NCI-H1092 (cell line): ENCODE data around the gene MYH1.

Experiments
- DNase-seq: peaks from one replicate; lab custom pipeline; 2025; lab: John Stamatoyannopoulos, UW

Gene MYH1

DNA sequence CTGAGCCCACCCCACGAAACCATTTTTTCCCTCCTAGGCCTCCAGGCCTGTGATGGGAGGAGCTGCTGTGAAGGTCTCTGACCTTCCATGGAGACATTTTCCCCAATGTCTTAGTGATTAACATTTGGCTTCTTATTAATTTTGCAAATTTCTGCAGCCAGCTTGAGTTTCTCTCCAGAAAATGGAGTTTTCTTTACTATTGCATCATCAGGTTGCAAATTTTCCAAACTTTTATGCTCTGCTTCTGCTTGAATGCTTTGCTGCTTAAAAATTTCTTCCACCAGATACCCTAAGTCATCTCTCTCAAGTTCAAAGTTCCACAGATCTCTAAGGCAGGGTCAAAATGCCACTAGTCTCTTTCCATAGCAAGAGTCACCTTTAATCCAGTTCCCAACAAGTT is 36.1 kb downstream of the MYH1 start:
- no peak for DNase-seq

DNA sequence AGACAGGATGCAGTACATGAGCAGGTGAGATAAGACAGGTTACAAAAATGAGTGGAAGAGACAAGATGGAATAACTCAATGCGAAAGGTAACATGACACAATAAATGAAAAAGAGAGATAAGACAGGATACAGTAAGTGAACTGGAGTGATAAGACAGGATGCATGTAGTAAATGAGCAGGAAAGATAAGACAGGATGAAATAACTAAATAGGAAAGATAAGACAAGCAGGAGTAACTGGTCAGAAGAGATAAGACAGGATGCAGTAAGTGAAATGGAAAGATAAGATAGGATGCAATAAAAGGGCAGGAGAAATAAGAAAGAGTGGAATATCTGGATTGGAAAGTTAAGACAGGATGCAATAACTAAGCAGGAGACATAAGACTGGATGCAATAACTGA is 40.6 kb downstream of the MYH1 start:
- no peak for DNase-seq

DNA sequence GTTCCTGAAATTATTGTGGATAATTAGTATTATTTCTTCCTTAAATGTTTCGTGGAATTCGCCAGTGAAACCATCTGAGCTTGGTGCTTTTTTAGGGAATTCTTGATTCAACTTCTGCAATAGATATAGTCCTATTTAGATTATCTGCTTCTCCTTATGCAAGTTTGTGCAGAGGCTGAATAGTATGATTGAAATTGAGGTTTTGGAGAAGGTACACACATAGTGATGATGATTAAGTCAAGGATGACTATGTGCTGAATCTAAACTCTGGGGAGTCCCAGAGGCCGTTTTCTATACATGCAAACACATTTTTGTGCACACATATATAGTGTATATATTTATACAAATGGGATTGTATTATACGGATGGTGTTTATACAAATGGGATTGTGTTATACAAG is 43.8 kb downstream of the MYH1 start:
- DNase-seq: no peak

DNA sequence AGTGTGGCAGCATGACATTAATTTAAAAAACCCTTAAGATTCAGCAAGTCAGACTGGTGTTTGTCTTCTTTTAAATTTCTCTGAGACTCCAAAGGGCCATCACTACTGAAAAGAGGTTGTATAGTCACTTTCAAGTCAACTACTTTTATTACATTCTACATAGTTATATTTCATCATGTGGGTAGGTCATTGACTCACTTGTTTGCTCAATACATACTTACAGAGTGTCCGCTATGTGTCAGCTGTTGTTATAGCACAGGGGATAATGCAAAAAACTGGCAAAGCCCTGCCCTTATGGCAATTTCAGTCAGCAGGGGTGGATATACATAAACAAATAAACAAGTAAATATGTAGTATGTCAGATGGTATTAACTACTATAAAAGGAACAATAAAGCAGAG is 46.5 kb downstream of the MYH1 start:
- no peak for DNase-seq

DNA sequence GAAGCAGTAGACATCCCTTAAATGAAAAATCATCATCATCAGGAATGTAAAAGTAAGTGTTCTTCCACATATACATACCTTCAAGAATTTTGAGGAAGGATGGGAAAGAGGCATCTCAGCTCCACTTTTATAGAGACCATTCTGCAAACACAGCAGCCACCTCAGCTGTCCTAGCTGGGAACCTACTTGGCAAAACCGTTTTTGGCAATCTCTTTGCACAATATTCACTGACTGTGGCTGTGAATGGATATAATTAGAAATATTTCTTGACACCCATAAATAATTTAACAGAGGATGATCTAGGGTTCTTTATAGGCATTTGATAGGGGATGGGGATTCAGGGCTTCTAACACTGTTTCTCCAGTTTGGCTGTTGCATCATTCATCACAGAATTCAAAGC is 48.9 kb downstream of the MYH1 start, which contains the start of gene MYH4:
TSS of gene MYH4 (minus strand) at position 101 of the 400 bp plus-strand sequence. CDS start 2,814 bp downstream, outside the sequence.
- no peak for DNase-seq

DNA sequence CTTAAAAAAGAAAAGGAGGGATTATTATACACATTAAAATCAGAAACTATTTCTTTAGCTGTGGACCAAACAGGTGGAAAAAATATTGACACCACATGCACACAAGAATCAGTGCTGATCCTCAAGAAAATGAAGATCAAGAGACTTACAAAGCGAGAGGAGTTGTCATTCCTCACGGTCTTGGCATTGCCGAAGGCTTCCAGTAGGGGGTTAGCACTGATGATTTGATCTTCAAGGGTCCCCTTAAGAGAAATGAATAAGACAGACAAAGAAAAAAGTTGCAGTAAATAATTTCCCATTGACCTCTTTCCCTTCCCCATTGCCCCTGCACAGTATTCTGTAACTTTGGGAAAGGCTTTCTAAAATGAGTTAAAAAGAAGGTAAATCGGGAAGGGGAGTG is 54.9 kb downstream of the MYH1 start:
- DNase-seq: no peak

DNA sequence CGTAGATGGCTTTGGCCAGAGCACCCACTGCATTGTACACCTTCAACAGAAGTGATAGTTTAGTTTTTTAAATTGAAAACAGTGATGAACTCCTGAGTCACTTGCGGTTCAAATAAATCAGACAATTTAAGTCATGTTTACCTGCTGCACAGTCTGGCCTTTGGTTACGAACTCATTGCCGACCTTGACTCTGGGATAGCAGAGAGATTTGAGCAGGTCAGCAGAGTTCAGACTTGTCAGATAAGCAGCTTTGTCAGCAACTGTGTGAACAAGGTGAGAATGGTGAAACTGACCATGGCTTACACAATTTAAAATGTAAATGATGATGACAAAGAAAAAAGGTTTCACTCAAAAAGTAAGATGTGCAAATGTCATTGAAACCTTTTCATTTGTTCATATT is 58.3 kb downstream of the MYH1 start:
- no peak for DNase-seq

DNA sequence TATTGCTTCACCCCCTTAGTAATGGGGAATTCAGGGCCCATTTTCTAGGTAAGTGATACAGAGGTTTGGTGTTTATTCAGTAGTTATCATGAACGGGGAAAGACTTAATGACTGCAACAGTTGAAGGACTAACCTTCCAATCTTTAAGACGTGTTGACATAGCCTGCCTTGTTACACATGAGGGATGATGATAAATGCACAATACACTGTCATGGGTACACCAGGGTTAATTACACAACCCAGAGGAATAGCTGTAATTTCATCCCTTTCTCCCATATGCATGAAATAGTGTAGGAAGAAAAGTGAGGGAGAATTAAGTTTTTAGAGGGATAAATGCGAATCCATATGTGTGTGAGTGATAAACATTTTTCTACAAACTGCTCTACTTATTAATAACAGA is 59.6 kb downstream of the MYH1 start:
- no peak for DNase-seq

DNA sequence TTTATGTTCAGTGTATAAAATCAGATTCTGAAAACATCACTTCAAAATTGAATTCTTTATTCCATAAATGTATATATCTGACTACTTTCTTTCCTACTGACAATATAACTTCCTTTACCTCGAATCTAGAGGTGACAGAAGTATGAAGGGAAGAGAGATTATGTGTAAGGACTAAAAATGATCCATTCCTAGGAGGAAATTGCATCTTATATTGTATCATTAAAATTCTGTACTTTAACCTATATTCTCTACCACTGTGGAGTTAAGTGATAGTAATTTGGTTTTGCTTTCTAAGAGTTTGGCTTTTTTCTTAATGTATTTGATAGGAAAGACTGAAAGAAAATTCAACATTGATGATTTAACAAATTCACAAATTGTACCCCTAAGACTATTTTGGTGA is 60.4 kb downstream of the MYH1 start:
- DNase-seq: no peak

DNA sequence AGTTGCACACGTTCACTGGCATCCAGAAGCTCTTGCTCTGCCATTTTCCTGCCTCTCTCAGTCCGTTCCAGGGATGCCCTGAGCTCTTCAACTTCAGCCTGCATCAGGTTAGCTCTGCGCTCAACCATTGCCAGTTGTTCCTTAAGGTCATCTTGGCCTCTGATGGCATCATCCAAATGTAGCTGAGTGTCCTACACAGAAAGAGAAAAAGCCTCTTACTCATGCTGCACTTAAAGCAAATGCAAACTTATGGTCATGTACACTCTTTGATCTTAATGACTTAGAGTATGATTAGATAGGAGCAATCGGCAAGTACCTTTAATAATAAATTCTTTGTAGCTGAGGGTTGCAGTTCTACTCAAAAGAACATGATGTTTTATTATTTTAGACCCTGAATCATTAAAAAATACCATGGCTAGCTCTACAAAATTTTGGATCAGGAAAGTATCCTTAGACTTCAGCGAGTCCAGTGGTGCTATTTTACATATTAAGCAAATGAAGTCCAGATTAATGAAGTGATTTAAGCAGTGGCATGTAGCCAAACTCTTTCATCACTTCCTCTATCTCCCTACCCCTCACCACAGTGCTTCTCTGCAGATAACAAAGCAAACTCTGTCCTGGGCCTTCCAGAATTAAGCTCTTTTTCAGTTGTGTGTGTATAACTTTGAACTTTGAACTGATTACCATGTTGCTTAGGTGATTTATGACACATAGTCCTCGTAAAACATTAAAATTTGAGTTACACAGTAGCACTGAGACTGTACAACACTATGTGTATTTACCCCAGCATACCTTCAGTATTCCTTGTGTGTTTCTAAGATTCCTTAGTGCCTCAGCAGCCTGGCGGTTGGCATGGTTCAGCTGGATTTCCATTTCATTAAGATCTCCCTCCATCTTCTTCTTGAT is 71.1 kb downstream of the MYH1 start:
- no peak for DNase-seq
